ENCODE results near the gene TNRC18.

GRCh38 chr7:5343884-5344283 lies 79.8 kb downstream of the TNRC18 start:
- TF ChIP-seq, protein P1, sequence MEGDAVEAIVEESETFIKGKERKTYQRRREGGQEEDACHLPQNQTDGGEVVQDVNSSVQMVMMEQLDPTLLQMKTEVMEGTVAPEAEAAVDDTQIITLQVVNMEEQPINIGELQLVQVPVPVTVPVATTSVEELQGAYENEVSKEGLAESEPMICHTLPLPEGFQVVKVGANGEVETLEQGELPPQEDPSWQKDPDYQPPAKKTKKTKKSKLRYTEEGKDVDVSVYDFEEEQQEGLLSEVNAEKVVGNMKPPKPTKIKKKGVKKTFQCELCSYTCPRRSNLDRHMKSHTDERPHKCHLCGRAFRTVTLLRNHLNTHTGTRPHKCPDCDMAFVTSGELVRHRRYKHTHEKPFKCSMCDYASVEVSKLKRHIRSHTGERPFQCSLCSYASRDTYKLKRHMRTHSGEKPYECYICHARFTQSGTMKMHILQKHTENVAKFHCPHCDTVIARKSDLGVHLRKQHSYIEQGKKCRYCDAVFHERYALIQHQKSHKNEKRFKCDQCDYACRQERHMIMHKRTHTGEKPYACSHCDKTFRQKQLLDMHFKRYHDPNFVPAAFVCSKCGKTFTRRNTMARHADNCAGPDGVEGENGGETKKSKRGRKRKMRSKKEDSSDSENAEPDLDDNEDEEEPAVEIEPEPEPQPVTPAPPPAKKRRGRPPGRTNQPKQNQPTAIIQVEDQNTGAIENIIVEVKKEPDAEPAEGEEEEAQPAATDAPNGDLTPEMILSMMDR (IDR thresholded peaks at IDR 0.05; ENCODE audit: poor library complexity): no peak
- TF ChIP-seq EZH2 (IDR thresholded peaks at IDR 0.05; ENCODE audit: borderline replicate concordance): no peak
